OCI-LY1 (cell line): ENCODE measurements around the gene ZNF467.

Experiments
- H2AFZ ChIP-seq: fragments of 200-600 bp; sonication (generic), shearing (Covaris generic); 2 replicates; pipeline ENCODE4 v1.6.0; 2014; ENCODE audit warnings: antibody characterized with exemption, mild to moderate bottlenecking, low read length
- H3F3A ChIP-seq: fragments of 200-600 bp; sonication (generic), shearing (Covaris generic); 2 replicates; pipeline ENCODE4 v1.6.0; 2014; ENCODE audit warnings: mild to moderate bottlenecking, antibody characterized with exemption, low read length, moderate library complexity; ENCODE audit not compliant: insufficient read depth
- H3K27ac ChIP-seq: fragments of 200-600 bp; sonication (generic); 2 replicates; pipeline ENCODE4 v1.5.1; 2014; ENCODE audit warnings: low read length, mixed run types, mild to moderate bottlenecking, low read depth; ENCODE audit not compliant: poor library complexity, severe bottlenecking
- H3K27me3 ChIP-seq: fragments of 200-600 bp; sonication (generic); 2 replicates; pipeline ENCODE4 v1.6.0; 2014; ENCODE audit warnings: antibody characterized with exemption, mild to moderate bottlenecking, low read length, moderate library complexity; ENCODE audit not compliant: insufficient read depth
- H3K36me3 ChIP-seq: fragments of 200-600 bp; sonication (generic); 2 replicates; pipeline ENCODE4 v1.6.1; 2014; ENCODE audit warnings: mild to moderate bottlenecking, antibody characterized with exemption, low read length, moderate library complexity, mixed read lengths; ENCODE audit not compliant: insufficient read depth
- H3K4me1 ChIP-seq: fragments of 200-600 bp; sonication (generic); 2 replicates; pipeline ENCODE4 v1.5.1; 2014; ENCODE audit warnings: mild to moderate bottlenecking, low read length, moderate library complexity; ENCODE audit not compliant: insufficient read depth, severe bottlenecking
- H3K4me2 ChIP-seq: fragments of 200-600 bp; sonication (generic), shearing (Covaris generic); 2 replicates; pipeline ENCODE4 v1.6.1; 2014; ENCODE audit warnings: low read length
- H3K4me3 ChIP-seq: fragments of 200-600 bp; sonication (generic); 2 replicates; pipeline ENCODE4 v1.5.1; 2014; ENCODE audit warnings: low read length, low read depth, mild to moderate bottlenecking, mixed read lengths; ENCODE audit not compliant: poor library complexity, severe bottlenecking
- H3K79me2 ChIP-seq: fragments of 200-600 bp; shearing (Covaris generic); 2 replicates; pipeline ENCODE4 v1.6.1; 2016; ENCODE audit warnings: mixed run types, low read length, mixed read lengths; ENCODE audit not compliant: insufficient read depth
- H3K9ac ChIP-seq: fragments of 200-600 bp; sonication (generic), shearing (Covaris generic); 2 replicates; pipeline ENCODE4 v1.6.1; 2014; ENCODE audit warnings: mild to moderate bottlenecking, low read length, mixed read lengths
- H3K9me2 ChIP-seq: fragments of 200-600 bp; sonication (generic), shearing (Covaris generic); 2 replicates; pipeline ENCODE4 v1.6.1; 2014; ENCODE audit warnings: low read depth, mild to moderate bottlenecking, low read length, mixed read lengths
- H3K9me3 ChIP-seq: fragments of 200-600 bp; shearing (Covaris generic); 2 replicates; pipeline ENCODE4 v1.6.1; 2014; ENCODE audit warnings: low read length, mixed read lengths
- H4K20me1 ChIP-seq: fragments of 200-600 bp; sonication (generic), shearing (Covaris generic); 2 replicates; pipeline ENCODE4 v1.6.0; 2016; ENCODE audit warnings: mild to moderate bottlenecking, low read length; ENCODE audit not compliant: insufficient read depth
- EZH2 ChIP-seq: fragments of 200-600 bp; sonication (generic), shearing (Covaris generic); IDR thresholded peaks from 2 replicates; pipeline ENCODE4 v1.8.0; 2017; ENCODE audit warnings: borderline replicate concordance, mixed run types, mild to moderate bottlenecking, antibody characterized with exemption, low read length, moderate library complexity, mixed read lengths
- TF ChIP-seq, protein P1 (sequence below): fragments of 200-600 bp; sonication (generic), shearing (Covaris generic); IDR thresholded peaks from 2 replicates; pipeline ENCODE4 v1.5.1; 2017; ENCODE audit warnings: mild to moderate bottlenecking, antibody characterized with exemption, low read length, moderate library complexity, mixed read lengths

ZNF467 gene

DNA sequence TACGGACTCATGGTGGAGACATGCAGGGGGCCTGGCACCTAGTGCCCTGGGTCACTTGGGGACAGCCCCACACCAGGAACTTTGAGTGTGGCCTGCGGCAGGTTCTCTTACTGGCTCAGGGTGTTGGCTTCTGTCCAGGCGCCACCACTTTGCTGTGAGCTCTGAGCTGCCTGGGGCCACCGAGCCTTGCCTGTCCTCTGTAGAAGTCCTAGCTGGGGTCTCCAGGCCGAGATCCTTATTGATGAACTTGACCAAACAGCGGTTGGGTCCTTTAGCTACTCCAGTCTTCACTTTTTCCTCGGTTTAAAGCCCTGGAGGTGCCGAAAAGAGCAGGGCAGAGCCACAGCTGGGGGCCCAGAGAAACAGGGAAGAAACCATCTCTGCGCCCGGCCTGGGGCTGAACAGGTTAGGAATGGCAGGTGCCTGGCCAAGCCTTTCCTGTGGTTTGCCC lies 41.3 kb downstream of the ZNF467 start:
- no peak overlapping the region for H3K9ac ChIP-seq
- H3K36me3 ChIP-seq, result peaks cover 17% of the 10 kb centered on the region; the same call in 1 of the 2 replicates
- H2AFZ ChIP-seq, result no peak overlapping the region
- no peak overlapping the region for H3K4me2 ChIP-seq
- no peak for TF ChIP-seq EZH2
- TF ChIP-seq, protein P1, sequence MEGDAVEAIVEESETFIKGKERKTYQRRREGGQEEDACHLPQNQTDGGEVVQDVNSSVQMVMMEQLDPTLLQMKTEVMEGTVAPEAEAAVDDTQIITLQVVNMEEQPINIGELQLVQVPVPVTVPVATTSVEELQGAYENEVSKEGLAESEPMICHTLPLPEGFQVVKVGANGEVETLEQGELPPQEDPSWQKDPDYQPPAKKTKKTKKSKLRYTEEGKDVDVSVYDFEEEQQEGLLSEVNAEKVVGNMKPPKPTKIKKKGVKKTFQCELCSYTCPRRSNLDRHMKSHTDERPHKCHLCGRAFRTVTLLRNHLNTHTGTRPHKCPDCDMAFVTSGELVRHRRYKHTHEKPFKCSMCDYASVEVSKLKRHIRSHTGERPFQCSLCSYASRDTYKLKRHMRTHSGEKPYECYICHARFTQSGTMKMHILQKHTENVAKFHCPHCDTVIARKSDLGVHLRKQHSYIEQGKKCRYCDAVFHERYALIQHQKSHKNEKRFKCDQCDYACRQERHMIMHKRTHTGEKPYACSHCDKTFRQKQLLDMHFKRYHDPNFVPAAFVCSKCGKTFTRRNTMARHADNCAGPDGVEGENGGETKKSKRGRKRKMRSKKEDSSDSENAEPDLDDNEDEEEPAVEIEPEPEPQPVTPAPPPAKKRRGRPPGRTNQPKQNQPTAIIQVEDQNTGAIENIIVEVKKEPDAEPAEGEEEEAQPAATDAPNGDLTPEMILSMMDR, result no peak
- no peaks in the 10 kb centered on the region for H3K79me2 ChIP-seq
- H3K9me2 ChIP-seq, result no peaks in the 10 kb centered on the region
- no peaks in the 10 kb centered on the region for H4K20me1 ChIP-seq
- H3K4me3 ChIP-seq, result no peak overlapping the region
- H3F3A ChIP-seq, result no peaks in the 10 kb centered on the region
- H3K9me3 ChIP-seq, result no peaks in the 10 kb centered on the region
- H3K4me1 ChIP-seq, result no peaks in the 10 kb centered on the region
- no peaks in the 10 kb centered on the region for H3K27me3 ChIP-seq
- H3K27ac ChIP-seq, result no peak overlapping the region

DNA sequence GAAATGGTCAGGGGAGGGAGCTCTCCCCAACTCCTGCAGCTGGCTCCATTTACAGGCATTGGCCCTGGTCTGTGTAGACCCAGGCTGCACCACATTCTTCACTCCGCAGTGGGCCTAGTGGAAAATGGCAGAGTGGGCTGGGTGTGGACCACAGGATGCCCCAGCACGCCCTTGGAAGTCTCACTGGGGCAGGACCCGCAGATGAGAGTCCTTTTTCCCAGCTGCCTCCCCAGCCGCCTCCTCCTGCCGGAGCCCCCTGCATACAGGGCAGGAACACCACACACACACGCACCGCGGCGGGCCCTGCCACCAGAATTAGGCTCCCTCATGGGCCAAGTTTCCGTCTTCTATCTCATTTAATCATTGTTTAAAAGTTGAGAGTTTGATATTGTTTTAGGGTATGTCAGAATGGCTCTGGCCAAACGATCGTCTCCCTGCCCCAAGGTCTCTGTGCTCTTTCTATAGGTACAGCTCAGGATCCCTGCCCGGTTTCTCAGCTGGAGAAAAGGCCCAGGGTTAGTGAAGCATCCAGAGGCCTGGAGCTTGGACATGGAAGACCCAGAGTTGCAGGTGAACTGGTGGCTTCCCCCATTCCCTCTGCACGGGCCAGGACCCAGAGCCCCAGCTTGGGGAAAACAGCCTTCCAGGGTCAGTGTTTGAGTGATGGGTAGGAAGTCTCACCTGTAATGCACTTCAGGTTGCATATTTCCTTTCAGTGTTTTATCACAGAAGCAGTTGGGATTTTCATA lies 42.0 kb downstream of the ZNF467 start:
- H3K27ac ChIP-seq, result no peak overlapping the region
- H3K4me2 ChIP-seq, result no peak overlapping the region
- H4K20me1 ChIP-seq, result no peaks in the 10 kb centered on the region
- TF ChIP-seq EZH2, result no peak
- TF ChIP-seq, protein P1, result no peak
- no peak overlapping the region for H3K9ac ChIP-seq
- H3K79me2 ChIP-seq, result no peaks in the 10 kb centered on the region
- H3K4me1 ChIP-seq, result no peaks in the 10 kb centered on the region
- H3K9me3 ChIP-seq, result no peaks in the 10 kb centered on the region
- no peaks in the 10 kb centered on the region for H3K9me2 ChIP-seq
- no peaks in the 10 kb centered on the region for H3K27me3 ChIP-seq
- H3F3A ChIP-seq, result no peaks in the 10 kb centered on the region
- H3K36me3 ChIP-seq, result peaks cover 17% of the 10 kb centered on the region; the same call in 1 of the 2 replicates
- H3K4me3 ChIP-seq, result no peak overlapping the region
- H2AFZ ChIP-seq, result no peak overlapping the region

DNA sequence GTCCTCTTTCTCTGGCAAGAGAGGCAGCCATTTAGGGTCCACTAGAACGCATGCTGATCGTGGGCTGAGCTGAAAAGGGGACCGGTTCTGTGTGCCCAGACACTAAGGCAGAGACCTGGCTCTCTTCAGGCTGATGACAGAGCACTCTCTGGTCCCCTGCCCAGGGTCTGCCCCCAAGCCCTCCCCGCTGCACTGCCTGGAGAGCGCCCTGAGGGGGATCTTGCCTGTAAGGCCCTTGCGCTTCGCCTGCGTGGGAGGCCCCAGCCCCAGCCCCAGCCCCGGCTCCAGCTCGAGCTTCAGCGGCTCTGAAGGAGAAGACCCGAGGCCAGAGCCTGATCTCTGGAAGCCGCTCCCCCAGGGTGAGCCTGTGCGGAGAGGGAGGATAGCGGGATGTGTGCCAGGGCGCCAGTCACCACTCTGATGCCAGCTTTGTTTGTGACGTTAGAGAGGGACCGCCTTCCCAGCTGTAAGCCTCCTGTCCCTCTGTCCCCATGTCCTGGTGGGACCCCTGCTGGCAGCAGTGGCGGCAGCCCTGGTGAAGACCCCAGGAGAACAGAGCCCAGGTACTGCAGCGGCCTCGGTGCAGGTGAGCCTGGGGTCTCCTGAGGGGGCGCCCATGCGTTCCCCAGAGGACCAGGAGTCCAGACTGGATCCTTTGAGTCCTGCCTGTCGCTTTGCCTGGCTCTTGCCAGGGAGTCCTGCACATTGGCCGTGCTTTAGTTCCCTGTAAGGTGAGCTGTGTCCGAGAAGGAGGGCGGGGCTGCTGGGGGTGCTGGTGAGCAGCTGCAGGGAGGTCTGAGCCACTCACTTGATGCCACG lies 43.2 kb downstream of the ZNF467 start:
- no peaks in the 10 kb centered on the region for H3K4me1 ChIP-seq
- H3K27ac ChIP-seq, result no peak overlapping the region

More for the DNA sequence above, 43.2 kb downstream of the ZNF467 start:
- no peaks in the 10 kb centered on the region for H4K20me1 ChIP-seq
- H3F3A ChIP-seq, result no peaks in the 10 kb centered on the region
- H3K9me3 ChIP-seq, result no peaks in the 10 kb centered on the region
- H3K9ac ChIP-seq, result no peak overlapping the region
- H3K4me2 ChIP-seq, result no peak overlapping the region
- H3K9me2 ChIP-seq, result no peaks in the 10 kb centered on the region
- H3K27me3 ChIP-seq, result no peaks in the 10 kb centered on the region
- H3K79me2 ChIP-seq, result no peaks in the 10 kb centered on the region
- peaks cover 19% of the 10 kb centered on the region; the same call in 1 of the 2 replicates for H3K36me3 ChIP-seq
- no peak overlapping the region for H2AFZ ChIP-seq
- H3K4me3 ChIP-seq, result no peak overlapping the region
- TF ChIP-seq EZH2, result no peak
- TF ChIP-seq, protein P1, result no peak
